ENCODE results near the gene PLEKHG4. TPM values are rescaled to one million over a fixed set of nuclear protein-coding genes. Genes with fewer than 3 reads are reported as not detected.

The PLEKHG4 gene
- 10 to 100 TPM in 5 of 9 donors, 1 to 10 TPM in 4; 4.1 to 25.7 (median 10.1) TPM for total RNA-seq
- 10 to 100 TPM in 2 of 3 donors, 1 to 10 TPM in 1; 4.5 to 48.7 (median 27.5) TPM for polyA plus RNA-seq
- long read RNA-seq, donor 1, partial matches to known transcripts, result 0 of 1 reads
- long read RNA-seq, donor 1, other reads (novel, unspliced or antisense), result 0 of 1 reads
- long read RNA-seq, donor 2, result 0 reads
- long read RNA-seq, donor 3, partial matches to known transcripts, result 7 of 7 reads
- long read RNA-seq, donor 3, other reads (novel, unspliced or antisense), result 0 of 7 reads
- long read RNA-seq, donor 4, partial matches to known transcripts, result 1 of 2 reads
- long read RNA-seq, donor 4, other reads (novel, unspliced or antisense), result 1 of 2 reads
- long read RNA-seq, donor 5, full-length matches to known transcripts, result 7 of 33 reads
- long read RNA-seq, donor 5, partial matches to known transcripts, result 5 of 33 reads
- long read RNA-seq, donor 5, other reads (novel, unspliced or antisense), result 21 of 33 reads
- long read RNA-seq, donor 6, result 0 reads
- long read RNA-seq, donor 7, result 0 reads
- long read RNA-seq, donor 8, result 0 reads
- long read RNA-seq, donor 9, result 0 reads
- long read RNA-seq, donor 10, result 0 reads

DNA sequence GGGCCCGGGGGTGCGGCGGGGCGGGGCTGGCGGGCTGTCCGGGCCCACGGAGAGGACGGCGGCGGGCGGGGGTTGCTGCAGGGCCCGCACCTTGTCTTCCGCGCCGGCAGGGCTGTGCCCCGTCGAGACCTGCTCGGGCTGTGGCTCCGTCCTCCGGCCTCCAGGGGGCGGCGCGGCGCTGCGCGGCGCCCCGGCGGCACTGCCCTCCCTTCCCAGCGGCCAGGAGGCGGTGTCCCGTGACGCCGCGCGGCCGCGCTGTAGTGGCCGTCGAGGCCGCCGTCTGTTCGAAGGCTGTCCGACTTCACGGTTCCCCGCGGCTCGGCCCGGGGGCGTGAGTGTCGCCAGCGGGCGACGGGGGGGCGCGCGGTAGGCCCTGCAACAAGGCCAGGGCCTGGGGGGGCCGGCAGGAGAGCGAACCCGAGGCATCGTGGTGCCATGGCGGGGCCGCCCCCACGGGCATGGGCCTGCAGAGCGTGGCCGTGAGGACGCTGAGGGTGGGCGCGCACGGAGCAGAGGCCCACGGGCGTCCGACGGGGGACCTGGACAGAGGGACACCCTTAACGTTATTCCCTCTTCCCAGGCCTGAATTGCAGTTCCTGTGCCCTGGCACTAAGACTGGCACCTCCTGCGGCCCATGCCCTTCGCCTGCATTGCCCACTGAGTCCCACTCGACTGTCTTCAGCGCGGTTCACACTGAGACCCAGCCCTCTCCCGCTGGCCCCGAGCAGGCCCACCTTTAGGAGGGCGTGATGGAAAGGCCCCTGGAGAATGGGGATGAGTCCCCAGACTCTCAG lies at the start of gene PLEKHG4:
TSS of gene PLEKHG4 (plus strand) at position 237 of the 794 bp plus-strand sequence. CDS start at position 750, 513 bp downstream.
- H3K27ac ChIP-seq, result peak within 1 kb of the TSS in 3 of 5 donors; percentile 79 to 90 (median 83)
- intact Hi-C loops (cut with DNase I), result no loop called here
- DNase-seq, result peak; percentile 63 to 77 (median 74)

GRCh38 chr16:67229906-67230808 lies 49.2 kb upstream of the PLEKHG4 start:
- intact Hi-C loops (cut with DNase I), result no loop called here
- TF ChIP-seq POLR2A (IDR thresholded peaks at IDR 0.05) (no peak), CTCF (IDR thresholded peaks at IDR 0.05) (no peak)
- no peaks in the 10 kb centered on the region for H3K27me3 ChIP-seq
- DNase-seq, result peak in 1 of 7 donors; percentile 18
- WGBS, 4 donors, result 91 to 95% (median 91%) methylated on average over 8 to 32 of the region's 32 CpGs
- H3K36me3 ChIP-seq (replicated peaks in 1 of 2), result peaks cover 0 to 61% of the 10 kb centered on the region in 2 donors
- H3K27ac ChIP-seq, result no peak overlapping the region
- H3K9me3 ChIP-seq (replicated peaks in 1 of 3), result no peaks in the 10 kb centered on the region
- H3K4me3 ChIP-seq, result no peak overlapping the region
- H3K4me1 ChIP-seq (replicated peaks in 1 of 2), result peaks cover 12 to 17% of the 10 kb centered on the region in 2 donors

More for the DNA sequence above, at the start of gene PLEKHG4:
- peak within 1 kb of the TSS in 1 of 4 donors; percentile 66 for H3K4me3 ChIP-seq
- no peaks in the 10 kb centered on the region for H3K36me3 ChIP-seq (replicated peaks in 1 of 2)
- H3K27me3 ChIP-seq, result no peaks in the 10 kb centered on the region
- peak in 1 of 2 donors; percentile 13 for TF ChIP-seq POLR2A (IDR thresholded peaks at IDR 0.05)
- TF ChIP-seq CTCF (IDR thresholded peaks at IDR 0.05), result peak in 4 of 6 experiments; percentile 10 to 88 (median 76)
- 21 to 50% (median 21%) methylated on average over 34 to 83 of the region's 83 CpGs; no CpG with 5 or more reads in 1 of the 4 donors for WGBS, 4 donors
- H3K9me3 ChIP-seq (replicated peaks in 1 of 3), result no peaks in the 10 kb centered on the region
- peaks cover 16 to 30% of the 10 kb centered on the region in 2 donors for H3K4me1 ChIP-seq (replicated peaks in 1 of 2)

- Histone ChIP-seq H3K36me3 (replicated peaks in 1 of 2) (peaks cover 0 to 70% of the 10 kb centered on the region in 2 donors), H3K9me3 (replicated peaks in 1 of 3) (no peaks in the 10 kb centered on the region), H3K27ac (no peak overlapping the region), H3K27me3 (no peaks in the 10 kb centered on the region), H3K4me1 (replicated peaks in 1 of 2) (peaks cover 10 to 12% of the 10 kb centered on the region in 2 donors), H3K4me3 (no peak overlapping the region)
- DNase-seq, result peak in 1 of 7 donors; percentile 16
- intact Hi-C loops (cut with DNase I), result no loop called here
- whole genome bisulfite sequencing, 4 donors, result 58 to 80% (median 70%) methylated on average over 6 to 12 of the region's 12 CpGs
- TF ChIP-seq POLR2A (IDR thresholded peaks at IDR 0.05), result no peak
- no peak for TF ChIP-seq CTCF (IDR thresholded peaks at IDR 0.05)
Observed at GRCh38 chr16:67230809-67231660, 48.3 kb upstream of the PLEKHG4 start.
